Mesenchymal stem cell (in vitro differentiated cells and primary cell): Measurements from ENCODE around the gene DNAJB11.

Source experiments
- DNase-seq: peaks from one replicate; pipeline ENCODE4 v3.0.0-alpha.2; 2013
- H2AFZ ChIP-seq: one replicate; pipeline ENCODE4 v1.6.1; 2013; ENCODE audit warnings: low read depth, mild to moderate bottlenecking, control low read depth, inconsistent platforms, low read length, moderate library complexity
- H2AK5ac ChIP-seq: 2 replicates; pipeline ENCODE4 v1.6.1; 2013; ENCODE audit warnings: low read length, moderate library complexity, mild to moderate bottlenecking, inconsistent platforms; ENCODE audit not compliant: severe bottlenecking
- H2BK120ac ChIP-seq: one replicate; pipeline ENCODE4 v1.6.1; 2013; ENCODE audit warnings: low read depth, mild to moderate bottlenecking, inconsistent platforms, low read length, moderate library complexity
- H2BK12ac ChIP-seq, 2 experiments: one replicate each; pipeline ENCODE4 v1.6.1; 2013; ENCODE audit warnings: inconsistent platforms in 2 of 2, low read length in 2 of 2, mild to moderate bottlenecking in 2 of 2, moderate library complexity in 2 of 2, control low read depth in 1 of 2
- H2BK15ac ChIP-seq: one replicate; pipeline ENCODE4 v1.6.1; 2013; ENCODE audit warnings: mild to moderate bottlenecking, low read depth, inconsistent platforms; ENCODE audit not compliant: poor library complexity, severe bottlenecking
- H2BK5ac ChIP-seq: 2 replicates; pipeline ENCODE4 v1.6.1; 2013; ENCODE audit warnings: low read depth, mild to moderate bottlenecking, low read length, control low read depth, inconsistent platforms; ENCODE audit not compliant: poor library complexity, severe bottlenecking
- H3K14ac ChIP-seq, 2 experiments: one replicate each; pipeline ENCODE4 v1.6.1; 2013; ENCODE audit warnings: inconsistent platforms in 2 of 2, low read length in 2 of 2, control low read depth in 1 of 2, mild to moderate bottlenecking in 1 of 2, moderate library complexity in 1 of 2
- H3K18ac ChIP-seq, 2 experiments: one replicate each; pipeline ENCODE4 v1.6.1; 2013; ENCODE audit warnings: inconsistent platforms in 2 of 2, low read length in 2 of 2, control low read depth in 1 of 2, low read depth in 1 of 2, mild to moderate bottlenecking in 1 of 2
- H3K23ac ChIP-seq, 2 experiments: one replicate each; pipeline ENCODE4 v1.6.1; 2013; ENCODE audit warnings: inconsistent platforms in 2 of 2, low read length in 2 of 2, mild to moderate bottlenecking in 2 of 2, moderate library complexity in 2 of 2, control low read depth in 1 of 2
- H3K27ac ChIP-seq: 2 replicates; pipeline ENCODE4 v1.5.1; 2013; ENCODE audit warnings: mild to moderate bottlenecking, moderate library complexity, low read length, control low read depth, inconsistent platforms; ENCODE audit not compliant: poor library complexity, severe bottlenecking
- H3K27me3 ChIP-seq, 2 experiments: 2 replicates each; pipeline versions ENCODE4 v1.6.1 to v1.7.0; 2013; ENCODE audit warnings: low read length in 2 of 2, mild to moderate bottlenecking in 2 of 2, moderate library complexity in 2 of 2, control low read depth in 1 of 2, inconsistent platforms in 1 of 2; ENCODE audit not compliant: control insufficient read depth in 1 of 2, insufficient read depth in 1 of 2
- H3K36me3 ChIP-seq, 2 experiments: 2 replicates each; pipeline versions ENCODE4 v1.6.1 to v1.7.0; 2013; ENCODE audit warnings: low read length in 2 of 2, control low read depth in 1 of 2, inconsistent platforms in 1 of 2, low read depth in 1 of 2, mild to moderate bottlenecking in 1 of 2; ENCODE audit not compliant: insufficient read depth in 2 of 2, control insufficient read depth in 1 of 2
- H3K4ac ChIP-seq, 2 experiments: one replicate each; pipeline ENCODE4 v1.6.1; 2013; ENCODE audit warnings: inconsistent platforms in 2 of 2, low read length in 2 of 2, mild to moderate bottlenecking in 2 of 2, moderate library complexity in 2 of 2, control low read depth in 1 of 2, low read depth in 1 of 2
- H3K4me1 ChIP-seq: 2 replicates; pipeline ENCODE4 v1.6.1; 2013; ENCODE audit warnings: low read depth, low read length, control low read depth; ENCODE audit not compliant: control insufficient read depth, insufficient read depth
- H3K4me2 ChIP-seq: 2 replicates; pipeline ENCODE4 v1.6.1; 2013; ENCODE audit warnings: low read length, mild to moderate bottlenecking, inconsistent platforms; ENCODE audit not compliant: poor library complexity, severe bottlenecking
- H3K4me3 ChIP-seq, 2 experiments: 2 replicates each; pipeline versions ENCODE4 v1.5.1 to v1.7.0; 2013; ENCODE audit warnings: low read length in 2 of 2, mild to moderate bottlenecking in 2 of 2, control low read depth in 1 of 2, low read depth in 1 of 2; ENCODE audit not compliant: insufficient read depth in 1 of 2
- H3K79me1 ChIP-seq: replicated peaks from 2 replicates; pipeline ENCODE4 v1.6.1; 2013; ENCODE audit warnings: mild to moderate bottlenecking, control low read depth, low read length, inconsistent platforms; ENCODE audit not compliant: poor library complexity, severe bottlenecking
- H3K9ac ChIP-seq: 2 replicates; pipeline ENCODE4 v1.7.0; 2013; ENCODE audit warnings: mild to moderate bottlenecking, low read length, moderate library complexity
- H3K9me3 ChIP-seq: 2 replicates; pipeline ENCODE4 v1.7.0; 2013; ENCODE audit warnings: mild to moderate bottlenecking, low read length; ENCODE audit not compliant: control insufficient read depth
- H4K8ac ChIP-seq: one replicate; pipeline ENCODE4 v1.6.1; 2013; ENCODE audit warnings: inconsistent platforms, mild to moderate bottlenecking, low read length, moderate library complexity
- H4K91ac ChIP-seq: one replicate; pipeline ENCODE4 v1.6.1; 2013; ENCODE audit warnings: mild to moderate bottlenecking, low read length, inconsistent platforms
- whole genome bisulfite sequencing: methylation state at CpG from one replicate; pipeline ENCODE4 v1.1.7; 2013; ENCODE audit warnings: mixed read lengths; 5-methylcytosine and 5-hydroxymethylcytosine counted together

Gene DNAJB11

GRCh38 chr3:186627852-186628414, 57.4 kb downstream of the DNAJB11 start:
- no peak overlapping the region for H3K4me2 ChIP-seq
- H2BK15ac ChIP-seq, result no peak overlapping the region
- H3K4ac ChIP-seq, result no peak overlapping the region
- H4K91ac ChIP-seq, result no peak overlapping the region
- no peak overlapping the region for H3K23ac ChIP-seq
- H3K27ac ChIP-seq, result no peak overlapping the region
- WGBS, result 91% methylated on average over 5 of the region's 7 CpGs
- H3K18ac ChIP-seq, result no peak overlapping the region
- no peak overlapping the region for H2BK120ac ChIP-seq
- peaks cover 27 to 31% of the 10 kb centered on the region in 2 experiments for H3K27me3 ChIP-seq
- no peaks in the 10 kb centered on the region for H3K79me1 ChIP-seq
- no peak for DNase-seq
- no peaks in the 10 kb centered on the region for H3K4me1 ChIP-seq
- no peak overlapping the region for H3K14ac ChIP-seq
- H3K4me3 ChIP-seq, result no peak overlapping the region
- no peak overlapping the region for H2BK12ac ChIP-seq
- H3K9me3 ChIP-seq, result no peaks in the 10 kb centered on the region
- H2AFZ ChIP-seq, result no peak overlapping the region
- H3K36me3 ChIP-seq, result no peaks in the 10 kb centered on the region
- H3K9ac ChIP-seq, result no peak overlapping the region
- no peak overlapping the region for H2BK5ac ChIP-seq
- H2AK5ac ChIP-seq, result no peak overlapping the region
- no peak overlapping the region for H4K8ac ChIP-seq

- H3K4ac ChIP-seq, result no peak overlapping the region
- no peak for DNase-seq
- H3K27me3 ChIP-seq, result peaks cover 26 to 27% of the 10 kb centered on the region in 2 experiments
- no peak overlapping the region for H3K4me2 ChIP-seq
- H3K4me3 ChIP-seq, result no peak overlapping the region
- H3K23ac ChIP-seq, result no peak overlapping the region
- H2AFZ ChIP-seq, result no peak overlapping the region
- WGBS, result 90% methylated on average over 4 of the region's 7 CpGs
- no peak overlapping the region for H3K9ac ChIP-seq
- no peak overlapping the region for H3K27ac ChIP-seq
- no peak overlapping the region for H3K18ac ChIP-seq
- no peaks in the 10 kb centered on the region for H3K36me3 ChIP-seq
- H3K14ac ChIP-seq, result no peak overlapping the region
- H2BK12ac ChIP-seq, result no peak overlapping the region
- H2AK5ac ChIP-seq, result no peak overlapping the region
- no peak overlapping the region for H2BK120ac ChIP-seq
- H2BK15ac ChIP-seq, result no peak overlapping the region
- H4K91ac ChIP-seq, result no peak overlapping the region
- no peaks in the 10 kb centered on the region for H3K4me1 ChIP-seq
- H2BK5ac ChIP-seq, result no peak overlapping the region
- no peak overlapping the region for H4K8ac ChIP-seq
- H3K79me1 ChIP-seq, result no peaks in the 10 kb centered on the region
- H3K9me3 ChIP-seq, result no peaks in the 10 kb centered on the region
Observed at GRCh38 chr3:186628756-186629155, 58.2 kb downstream of the DNAJB11 start.

GRCh38 chr3:186630950-186631641, 60.6 kb downstream of the DNAJB11 start:
- no peak overlapping the region for H3K18ac ChIP-seq
- H4K91ac ChIP-seq, result no peak overlapping the region

GRCh38 chr3:186633481-186633880, 63.0 kb downstream of the DNAJB11 start:
- no peak overlapping the region for H3K27ac ChIP-seq
- DNase-seq, result no peak
- H3K4me1 ChIP-seq, result no peaks in the 10 kb centered on the region
- no peaks in the 10 kb centered on the region for H3K9me3 ChIP-seq
- H2BK120ac ChIP-seq, result no peak overlapping the region
- no peak overlapping the region for H2BK15ac ChIP-seq
- no peak overlapping the region for H2AFZ ChIP-seq
- no peak overlapping the region for H2BK12ac ChIP-seq
- no peak overlapping the region for H3K23ac ChIP-seq
- no peak overlapping the region for H4K8ac ChIP-seq
- no peak overlapping the region for H3K4me2 ChIP-seq
- no peak overlapping the region for H4K91ac ChIP-seq
- no peaks in the 10 kb centered on the region for H3K79me1 ChIP-seq
- no peaks in the 10 kb centered on the region for H3K36me3 ChIP-seq
- H3K4ac ChIP-seq, result no peak overlapping the region
- H3K27me3 ChIP-seq, result peaks cover 25 to 41% of the 10 kb centered on the region in 2 experiments
- no peak overlapping the region for H3K18ac ChIP-seq
- H2AK5ac ChIP-seq, result no peak overlapping the region
- H2BK5ac ChIP-seq, result no peak overlapping the region
- no peak overlapping the region for H3K4me3 ChIP-seq
- no peak overlapping the region for H3K9ac ChIP-seq
- H3K14ac ChIP-seq, result no peak overlapping the region

More at GRCh38 chr3:186630950-186631641, 60.6 kb downstream of the DNAJB11 start:
- no peak overlapping the region for H2BK12ac ChIP-seq
- no peaks in the 10 kb centered on the region for H3K9me3 ChIP-seq
- H2AFZ ChIP-seq, result no peak overlapping the region
- H3K36me3 ChIP-seq, result no peaks in the 10 kb centered on the region
- no peak overlapping the region for H3K23ac ChIP-seq
- no peak overlapping the region for H3K14ac ChIP-seq
- H3K27me3 ChIP-seq, result peaks cover 30 to 34% of the 10 kb centered on the region in 2 experiments
- no peak overlapping the region for H3K4me2 ChIP-seq
- no peak overlapping the region for H2BK15ac ChIP-seq
- H4K8ac ChIP-seq, result no peak overlapping the region
- no peak overlapping the region for H2BK5ac ChIP-seq
- H2AK5ac ChIP-seq, result no peak overlapping the region
- no peak for DNase-seq
- H3K27ac ChIP-seq, result no peak overlapping the region
- no peak overlapping the region for H3K4me3 ChIP-seq
- H3K4me1 ChIP-seq, result no peaks in the 10 kb centered on the region
- WGBS, result 82% methylated on average over 6 of the region's 6 CpGs
- H3K79me1 ChIP-seq, result no peaks in the 10 kb centered on the region
- H3K4ac ChIP-seq, result no peak overlapping the region
- H3K9ac ChIP-seq, result no peak overlapping the region
- no peak overlapping the region for H2BK120ac ChIP-seq
